Activated T-helper 9 cell treated with anti-CD3 and anti-CD28 coated beads, Interleukin-2, amount 50 U/mL, for 16 hours (primary cell): ENCODE measurements around the gene XPC.
A peak's percentile ranks its signal among the peaks of the same experiment; 100 is the strongest.
"Not testable (repeated sequence)": the region's sequence is repeated elsewhere in the genome, so short reads cannot be mapped to it uniquely, and the experiment has no call there.

Experiments used
- DNase-seq: peaks from one replicate; pipeline ENCODE4 v3.0.0-alpha.2; 2020; ENCODE audit warnings: low read depth

Gene XPC

DNA sequence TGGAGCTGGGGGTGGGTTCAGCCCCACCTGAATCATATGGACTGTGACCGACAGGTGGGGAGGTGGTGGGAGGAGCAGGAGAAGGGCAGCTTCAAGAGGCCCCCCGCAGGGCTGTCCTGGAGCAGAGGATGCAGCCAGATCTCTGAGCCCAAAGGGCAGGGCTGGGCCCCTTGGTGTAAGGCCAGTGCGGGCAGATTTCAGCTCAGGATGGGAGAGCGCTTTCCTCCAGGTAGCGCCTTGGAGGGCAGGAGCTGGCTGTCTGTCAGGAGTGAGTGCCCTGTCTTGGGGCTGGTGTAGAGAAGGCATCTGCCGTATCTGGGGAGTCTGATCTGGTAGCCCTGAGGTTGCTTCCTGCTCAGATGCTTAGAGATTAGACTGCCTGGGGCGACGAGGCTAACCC, 46.3 kb downstream of the XPC start:
- DNase-seq, result no peak

- no peak for DNase-seq
Observed at GRCh38 chr3:14131134-14131533, 47.3 kb downstream of the XPC start.

DNA sequence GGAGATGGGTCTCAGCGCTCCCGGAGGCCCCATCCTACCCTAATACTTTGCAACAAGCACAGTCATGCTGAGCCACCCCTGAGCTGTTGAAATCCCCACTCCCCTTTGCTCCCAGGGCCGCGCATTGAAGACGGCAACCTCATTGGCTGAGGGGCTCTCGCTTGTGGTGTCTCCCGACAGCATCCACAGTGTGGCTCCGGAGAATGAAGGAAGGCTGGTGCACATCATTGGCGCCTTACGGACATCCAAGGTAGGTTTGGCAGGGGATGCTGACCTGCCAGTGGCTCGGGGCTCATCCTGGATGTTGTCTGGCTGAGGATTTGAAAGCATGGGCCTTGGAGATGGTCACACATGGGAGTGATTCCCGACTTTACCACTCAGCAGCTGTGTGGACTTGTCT, 47.7 kb downstream of the XPC start:
- DNase-seq, result no peak

GRCh38 chr3:14130230-14130629, 48.2 kb downstream of the XPC start:
- no peak for DNase-seq

- no peak for DNase-seq
Observed at GRCh38 chr3:14129296-14129695, 49.1 kb downstream of the XPC start.

GRCh38 chr3:14128724-14129123, 49.7 kb downstream of the XPC start:
- DNase-seq, result no peak

DNA sequence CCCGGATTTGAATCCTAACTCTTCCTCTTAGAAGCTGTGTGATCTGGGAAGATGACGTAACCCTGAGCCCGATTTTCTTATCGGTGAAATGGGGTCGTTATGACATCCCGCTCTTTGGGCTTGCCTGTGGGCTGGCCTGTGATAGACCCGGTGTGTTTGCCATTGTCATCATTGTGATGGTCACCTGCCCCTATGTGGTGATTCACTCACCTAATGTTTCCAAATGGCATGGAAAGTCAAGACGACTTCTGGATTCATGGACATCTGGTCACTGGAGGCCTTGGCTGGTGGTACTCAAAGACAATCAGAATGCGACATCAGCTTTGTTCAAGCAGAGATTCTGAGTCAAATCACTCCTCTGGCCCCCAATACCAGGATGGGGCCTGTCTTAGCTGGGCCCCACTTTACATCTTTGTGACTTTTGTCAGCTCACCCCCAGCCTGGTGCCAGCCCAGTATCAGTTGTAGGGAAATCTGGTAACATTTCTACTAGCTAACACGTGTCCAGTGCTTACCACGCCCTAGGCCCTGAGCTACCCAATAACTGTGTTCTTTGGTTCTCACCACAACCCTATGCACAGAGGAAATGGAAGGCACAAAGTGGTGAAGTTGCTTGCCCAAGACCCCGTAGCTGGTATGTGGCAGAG, 50.8 kb downstream of the XPC start:
- DNase-seq, result no peak

- no peak for DNase-seq
Observed at GRCh38 chr3:14126887-14127505, 51.4 kb downstream of the XPC start.

GRCh38 chr3:14126017-14126886, 52.1 kb downstream of the XPC start:
- DNase-seq, result no peak

GRCh38 chr3:14125193-14126016, 53.0 kb downstream of the XPC start:
- peak; percentile 53 for DNase-seq

DNA sequence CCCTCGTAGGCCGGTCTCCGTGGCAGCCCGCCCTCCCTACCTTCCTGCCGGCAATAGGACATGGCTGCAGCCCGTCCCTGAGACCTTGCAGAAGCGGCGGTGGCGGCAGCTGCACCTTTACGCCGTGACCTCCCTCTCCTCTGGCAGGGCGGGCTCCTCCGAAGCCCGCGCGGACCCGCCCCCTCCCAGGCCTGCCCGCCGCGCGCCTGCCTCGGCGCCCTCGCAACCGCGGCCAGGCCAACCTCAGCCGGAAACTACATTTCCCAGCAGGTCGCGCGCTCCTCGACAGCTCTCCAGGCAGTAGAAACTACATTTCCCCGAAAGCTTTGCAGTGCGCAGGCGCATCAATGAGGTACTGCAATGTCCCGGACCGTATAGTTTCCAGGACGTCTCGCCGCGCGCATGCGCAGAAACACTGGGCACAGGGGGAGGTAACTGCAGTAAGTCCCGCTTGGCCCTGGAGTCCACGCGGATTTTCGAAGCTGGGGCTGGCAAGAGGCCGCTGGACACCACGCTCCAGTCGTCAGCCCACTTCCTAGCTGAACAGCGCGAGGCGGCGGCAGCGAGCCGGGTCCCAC, 53.7 kb downstream of the XPC start, which contains the start of the genes CHCHD4 and TMEM43:
CHCHD4 (minus strand) TSS at position 256 of the 578 bp plus-strand sequence; CDS start at position 62, 194 bp downstream.
TMEM43 (plus strand) TSS at position 438 of the 578 bp plus-strand sequence. CDS start 142 bp downstream, outside the sequence.
- peak; percentile 96 for DNase-seq

DNA sequence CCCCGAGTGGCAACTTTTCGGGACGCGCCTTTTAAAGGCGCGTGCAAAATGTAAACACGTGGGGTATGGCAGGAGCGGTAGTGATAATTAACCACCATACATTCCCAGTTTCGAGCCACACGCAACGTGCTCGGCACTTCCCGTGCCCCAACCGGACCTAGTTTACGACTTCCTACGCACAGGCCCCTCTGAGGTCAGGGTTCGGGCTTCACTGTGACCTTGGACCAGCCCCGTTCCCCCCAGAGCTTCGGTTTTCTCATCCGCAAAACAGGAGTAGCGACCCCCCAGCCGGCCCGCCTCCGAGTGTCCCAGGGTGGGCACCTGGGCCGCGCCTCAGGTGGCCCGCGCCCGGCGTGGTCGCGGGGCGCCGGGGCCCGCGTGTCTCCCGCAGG, 54.2 kb downstream of the XPC start:
- DNase-seq, result peak; percentile 55

GRCh38 chr3:14123308-14124222, 54.8 kb downstream of the XPC start:
- no peak for DNase-seq

- no peak for DNase-seq
Observed at GRCh38 chr3:14122301-14122700, 56.1 kb downstream of the XPC start.

DNA sequence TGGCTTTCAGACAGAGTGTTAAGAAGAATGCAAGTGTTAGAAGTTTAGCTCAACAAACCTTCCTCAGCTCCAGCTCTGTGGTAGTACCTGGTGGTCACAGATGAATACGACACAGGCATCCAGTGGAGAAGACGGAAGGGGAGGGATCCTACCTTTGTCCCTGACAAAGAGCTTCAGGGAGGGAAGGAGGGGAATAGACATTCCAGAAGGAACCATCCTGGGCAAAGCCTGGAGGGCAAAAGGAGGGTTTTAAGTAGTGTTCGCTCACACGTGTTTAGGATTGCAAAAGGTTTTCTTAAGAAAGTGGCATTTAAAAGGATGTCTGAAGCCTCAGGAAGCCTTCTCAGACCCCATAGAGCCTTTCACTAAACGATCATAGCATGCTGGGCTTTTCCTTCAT, 56.5 kb downstream of the XPC start:
- no peak for DNase-seq

GRCh38 chr3:14120921-14121448, 57.4 kb downstream of the XPC start:
- not testable (repeated sequence) for DNase-seq

DNA sequence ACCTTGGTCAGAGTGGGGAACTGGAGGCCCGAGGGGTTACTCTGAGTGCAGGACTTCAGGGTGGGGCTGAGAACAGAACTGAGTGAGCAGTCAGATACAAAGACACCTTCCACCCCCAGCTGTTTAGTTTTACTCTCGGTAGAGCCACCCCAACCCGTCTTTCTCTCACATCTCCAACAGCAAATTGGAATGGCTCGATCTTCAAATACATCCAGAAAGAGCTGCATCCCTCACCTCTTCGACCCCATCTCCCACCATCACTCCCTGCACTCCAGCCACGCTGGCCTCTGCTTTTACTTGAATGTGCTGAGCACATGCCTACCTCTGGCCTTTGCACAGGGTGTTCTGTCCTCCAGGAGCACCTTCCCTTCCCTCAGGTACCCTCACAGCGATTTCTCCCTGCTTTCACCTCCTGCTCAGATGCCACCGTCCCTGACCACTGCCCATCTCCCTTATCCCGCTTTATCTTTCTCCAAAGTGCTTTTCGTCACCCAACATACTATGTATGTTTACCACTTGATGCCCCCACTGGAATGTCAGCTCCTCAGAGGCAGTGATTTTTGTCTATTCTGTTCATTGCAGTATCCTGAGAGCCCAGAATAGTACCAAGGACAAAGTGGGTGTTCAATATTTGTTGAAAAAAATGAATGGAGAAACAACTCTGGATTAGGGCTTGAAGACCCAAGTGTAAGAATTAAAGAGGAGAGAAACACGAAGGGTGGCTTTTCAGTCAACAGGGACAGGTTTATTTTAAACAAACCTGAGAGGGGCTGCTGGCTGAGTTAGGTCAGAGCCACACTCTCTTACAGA, 58.1 kb downstream of the XPC start:
- no peak for DNase-seq

GRCh38 chr3:14119651-14120050, 58.8 kb downstream of the XPC start:
- no peak for DNase-seq
